Suprapubic skin (tissue), 3 donors: ENCODE measurements around the gene ERCC3.

ENCODE experiments used
- CTCF ChIP-seq, 2 donors: fragments of 200-600 bp in 1 of 2; fragments of 450-650 bp in 1 of 2; sonication (generic) in 1 of 2; IDR thresholded peaks; one replicate each; pipeline ENCODE4 v1.5.1; 2016 to 2019; ENCODE audit warnings: antibody characterized with exemption in 2 of 2, mild to moderate bottlenecking in 1 of 2, moderate library complexity in 1 of 2
- POLR2AphosphoS5 ChIP-seq, 3 donors: sonication (generic); formaldehyde crosslinking; IDR thresholded peaks; one replicate each; pipeline ENCODE4 v1.6.1; 2017; ENCODE audit warnings: antibody characterized with exemption in 3 of 3

GRCh38 chr2:127261804-127262406, 32.0 kb downstream of the ERCC3 start:
- TF ChIP-seq POLR2AphosphoS5 (IDR thresholded peaks at IDR 0.05) (no peak), CTCF (IDR thresholded peaks at IDR 0.05) (no peak)
